Sigmoid colon (tissue), 4 donors: ENCODE data around the gene ZNF48.

ENCODE experiments used
- EP300 ChIP-seq, 4 donors: sonication (generic); formaldehyde crosslinking; IDR thresholded peaks; one replicate each; pipeline ENCODE4 v1.6.1; 2017; ENCODE audit warnings: antibody characterized with exemption in 4 of 4
- POLR2A ChIP-seq, 2 donors: fragments of 450-650 bp; IDR thresholded peaks; one replicate each; pipeline ENCODE4 v1.6.1; 2016; ENCODE audit warnings: antibody characterized with exemption in 2 of 2, mild to moderate bottlenecking in 2 of 2, moderate library complexity in 2 of 2
- POLR2AphosphoS5 ChIP-seq, 4 donors: sonication (generic); formaldehyde crosslinking; IDR thresholded peaks; one replicate each; pipeline ENCODE4 v1.6.1; 2017; ENCODE audit warnings: antibody characterized with exemption in 4 of 4
- TF ChIP-seq, protein P1 (sequence below), 4 experiments: fragments of 450-650 bp in 3 of 4; fragments of 200-600 bp in 1 of 4; IDR thresholded peaks; one replicate each; pipeline ENCODE4 v1.5.1; 2016 to 2019; ENCODE audit warnings: antibody characterized with exemption in 4 of 4, mild to moderate bottlenecking in 3 of 4, moderate library complexity in 2 of 4

GRCh38 chr16:30368792-30369090, 26.5 kb upstream of the ZNF48 start:
- TF ChIP-seq, protein P1, sequence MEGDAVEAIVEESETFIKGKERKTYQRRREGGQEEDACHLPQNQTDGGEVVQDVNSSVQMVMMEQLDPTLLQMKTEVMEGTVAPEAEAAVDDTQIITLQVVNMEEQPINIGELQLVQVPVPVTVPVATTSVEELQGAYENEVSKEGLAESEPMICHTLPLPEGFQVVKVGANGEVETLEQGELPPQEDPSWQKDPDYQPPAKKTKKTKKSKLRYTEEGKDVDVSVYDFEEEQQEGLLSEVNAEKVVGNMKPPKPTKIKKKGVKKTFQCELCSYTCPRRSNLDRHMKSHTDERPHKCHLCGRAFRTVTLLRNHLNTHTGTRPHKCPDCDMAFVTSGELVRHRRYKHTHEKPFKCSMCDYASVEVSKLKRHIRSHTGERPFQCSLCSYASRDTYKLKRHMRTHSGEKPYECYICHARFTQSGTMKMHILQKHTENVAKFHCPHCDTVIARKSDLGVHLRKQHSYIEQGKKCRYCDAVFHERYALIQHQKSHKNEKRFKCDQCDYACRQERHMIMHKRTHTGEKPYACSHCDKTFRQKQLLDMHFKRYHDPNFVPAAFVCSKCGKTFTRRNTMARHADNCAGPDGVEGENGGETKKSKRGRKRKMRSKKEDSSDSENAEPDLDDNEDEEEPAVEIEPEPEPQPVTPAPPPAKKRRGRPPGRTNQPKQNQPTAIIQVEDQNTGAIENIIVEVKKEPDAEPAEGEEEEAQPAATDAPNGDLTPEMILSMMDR (IDR thresholded peaks at IDR 0.05) = no peak
- TF ChIP-seq POLR2A (IDR thresholded peaks at IDR 0.05) = no peak
- TF ChIP-seq POLR2AphosphoS5 (IDR thresholded peaks at IDR 0.05) = no peak
- TF ChIP-seq EP300 (IDR thresholded peaks at IDR 0.05) = no peak
